ENCODE measurements around the gene LGALS4.
"Not testable (repeated sequence)": the region's sequence is repeated elsewhere in the genome, so short reads cannot be mapped to it uniquely, and the experiment has no call there.

LGALS4 gene

DNA sequence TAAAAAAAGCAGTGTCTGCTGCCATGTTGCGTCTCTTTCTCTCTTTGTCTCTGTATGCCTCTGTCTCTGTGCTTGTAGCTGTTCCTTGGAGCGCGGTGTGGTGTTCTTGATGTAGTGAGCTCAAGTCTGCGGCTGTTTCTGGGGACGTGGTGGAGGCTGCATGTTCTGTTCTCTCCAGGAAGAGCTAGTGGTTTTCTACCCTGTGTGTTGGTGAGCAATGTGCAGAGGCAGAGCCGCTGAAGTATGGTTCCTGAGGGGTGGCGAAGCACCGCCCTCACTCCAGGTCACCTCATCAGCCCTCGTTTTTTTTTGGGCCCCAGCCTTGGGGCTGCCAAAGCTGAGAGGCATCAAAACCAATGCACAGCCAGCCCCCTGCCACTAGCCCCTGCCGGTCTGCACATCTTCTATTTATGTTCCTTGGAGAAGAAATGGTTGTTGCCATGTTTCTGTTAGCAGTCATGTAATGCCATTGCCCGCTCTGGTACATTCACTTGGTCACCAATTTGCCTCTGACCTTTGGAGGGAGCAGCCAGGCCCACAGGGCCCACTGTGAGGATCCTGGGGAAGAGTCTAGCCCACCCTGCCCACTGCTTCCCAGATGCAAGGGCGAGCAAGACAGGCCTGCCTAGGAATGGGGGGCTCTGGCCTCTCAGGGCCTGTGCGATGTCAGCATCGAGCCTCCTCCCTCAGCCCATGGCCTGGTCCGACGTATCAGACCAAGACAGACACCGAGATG, 29.9 kb upstream of the LGALS4 start:
- no peak for DNase-seq (ENCODE audit: low spot score)

DNA sequence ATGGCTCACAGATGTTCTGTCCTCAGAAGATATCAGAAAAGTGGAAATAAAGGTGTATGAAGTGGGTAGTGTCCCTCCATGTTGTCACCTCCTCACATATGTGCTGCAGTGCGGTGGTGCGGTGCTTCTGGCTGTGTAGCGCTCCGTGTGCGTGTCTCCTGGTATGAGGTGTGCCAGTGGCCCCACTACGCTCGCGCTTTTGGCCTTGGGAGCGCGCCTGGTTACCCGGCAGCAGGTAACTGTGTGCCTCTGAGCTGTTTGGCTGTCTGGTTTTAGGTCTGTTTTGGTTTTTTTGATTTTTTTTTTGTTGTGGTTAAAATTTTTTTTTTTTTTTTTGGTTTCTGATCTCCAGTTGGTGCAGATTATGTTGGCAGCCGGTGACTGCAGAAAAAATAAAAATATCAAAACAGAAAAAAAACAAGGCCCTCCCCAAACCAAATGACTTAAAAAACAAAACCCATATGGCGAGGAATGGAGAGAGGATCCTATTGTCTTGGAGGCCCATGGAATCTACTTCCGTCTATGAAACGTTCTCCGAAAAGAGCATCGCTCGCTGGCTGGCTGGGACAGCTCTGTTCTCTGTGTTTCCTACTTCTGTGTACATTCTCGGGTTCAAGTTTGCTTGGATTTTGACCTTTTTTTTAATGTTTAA, 29.2 kb upstream of the LGALS4 start:
- no peak for DNase-seq (ENCODE audit: low spot score)

DNA sequence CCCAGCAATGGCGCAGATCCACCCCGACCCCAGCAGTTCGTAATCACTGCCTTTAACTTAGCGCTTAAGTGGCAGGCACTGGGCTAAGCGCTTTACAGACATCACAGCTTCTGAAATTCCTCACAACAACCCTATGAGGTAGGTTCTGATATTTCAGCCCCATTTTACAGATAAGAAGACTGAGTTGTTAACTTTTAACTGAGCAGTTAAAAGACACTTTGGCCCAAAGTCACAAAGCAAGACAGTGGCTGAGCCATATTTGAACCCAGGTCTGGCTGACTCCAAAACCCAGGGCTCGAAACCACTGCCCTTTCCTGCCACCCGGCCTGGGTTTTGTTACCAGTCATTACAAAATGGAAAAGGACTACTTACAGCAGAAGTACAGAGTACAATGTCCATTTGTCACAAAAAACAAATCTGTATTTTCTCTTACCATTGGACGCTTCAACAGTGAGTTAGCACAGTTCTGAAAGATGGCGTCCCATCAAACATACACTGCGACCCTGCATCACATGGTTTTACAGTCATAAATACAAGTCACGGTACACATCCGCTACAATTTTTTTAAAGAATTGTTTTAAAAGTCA, 28.5 kb upstream of the LGALS4 start:
- no peak for DNase-seq (ENCODE audit: low spot score)

DNA sequence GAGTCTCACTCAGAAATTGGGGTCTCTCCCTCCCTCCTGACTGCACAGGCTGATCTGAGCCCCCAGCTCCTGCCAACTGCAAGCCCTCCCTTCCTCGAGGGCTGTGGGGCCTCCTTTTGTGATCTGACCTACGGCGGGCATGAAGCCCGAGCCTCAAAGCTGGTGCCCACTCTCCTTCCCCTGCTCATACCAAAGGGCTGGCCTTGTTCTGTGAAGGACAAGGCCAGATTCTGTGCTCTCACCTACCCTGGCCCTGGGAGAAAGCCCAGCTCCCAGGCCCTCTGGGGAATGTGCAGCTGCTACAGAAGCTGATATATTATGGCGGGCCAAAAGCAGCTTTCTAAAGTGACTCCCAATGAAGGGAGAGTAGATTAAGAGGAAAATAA, 27.8 kb upstream of the LGALS4 start:
- DNase-seq (ENCODE audit: low spot score), result no peak

DNA sequence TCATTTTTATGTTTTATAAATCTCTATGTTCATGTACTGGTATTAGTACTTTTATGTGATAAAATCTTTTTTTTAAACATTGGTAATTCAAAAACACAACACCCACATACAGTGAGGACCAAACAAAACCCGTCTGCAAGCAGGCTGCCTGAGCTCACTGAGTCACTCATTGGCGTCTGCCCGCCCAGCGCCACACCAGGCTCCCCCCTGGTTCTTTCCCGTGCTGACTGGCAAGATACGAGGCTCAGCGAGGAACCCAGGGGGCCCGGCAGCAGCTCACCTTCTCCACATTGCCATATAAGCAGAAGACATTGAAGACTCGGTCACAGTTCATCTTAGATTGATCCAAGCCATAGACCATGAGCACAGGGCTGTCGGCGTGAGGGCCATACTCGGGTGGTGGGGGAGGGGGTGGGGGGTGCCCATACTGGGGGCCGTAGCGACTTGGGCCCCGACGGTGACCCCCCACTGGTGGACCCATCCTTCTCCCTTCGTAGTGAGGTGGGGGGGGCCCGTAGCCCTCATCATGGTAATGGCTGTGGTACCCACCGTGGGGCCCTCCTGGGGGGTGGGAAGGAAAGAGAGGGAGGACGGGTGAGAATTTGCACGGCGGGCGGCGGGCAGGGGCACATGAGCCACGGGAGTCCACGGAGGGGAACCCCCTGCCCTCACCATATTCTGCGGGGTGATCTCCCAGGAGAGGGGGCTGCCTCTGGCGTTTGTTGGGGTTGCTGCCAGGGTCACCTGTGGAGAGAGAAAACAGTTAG, 27.3 kb upstream of the LGALS4 start:
- DNase-seq (ENCODE audit: low spot score), result no peak

DNA sequence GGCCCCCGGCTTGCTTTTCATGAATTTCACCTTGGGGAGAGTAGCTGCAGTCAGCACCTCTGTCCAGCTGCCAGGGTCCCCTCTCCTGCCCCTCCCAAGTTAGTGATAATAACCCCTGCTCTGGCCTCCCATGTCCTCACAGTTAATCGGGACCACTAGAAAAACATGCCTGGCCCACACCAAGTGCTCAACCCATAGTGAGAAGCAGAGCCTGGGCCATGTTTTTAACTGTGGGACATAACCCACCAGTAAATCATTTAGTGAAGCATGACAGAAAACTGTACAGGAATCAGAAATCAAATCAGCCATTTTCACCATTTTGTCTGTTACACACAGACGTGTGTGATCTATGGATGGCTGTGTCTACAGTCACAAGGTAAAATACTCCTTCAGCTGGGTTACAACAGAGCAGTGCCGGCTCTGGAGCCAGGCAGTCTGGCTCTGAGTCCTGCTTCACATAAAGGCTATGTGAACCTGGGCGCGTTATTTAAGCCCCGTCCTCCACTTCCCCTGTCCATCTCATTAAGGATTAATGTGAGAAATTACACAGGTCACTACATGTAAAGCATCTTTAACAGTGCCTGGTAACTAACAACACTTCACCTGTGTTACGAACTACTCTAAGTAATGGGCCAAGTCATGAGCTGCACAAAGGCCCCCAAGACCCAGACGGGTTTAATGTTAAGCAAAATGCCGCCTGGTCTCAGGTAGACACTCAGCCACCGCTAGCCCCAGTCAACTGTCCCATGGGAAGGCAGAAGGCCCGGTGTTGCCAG, 26.4 kb upstream of the LGALS4 start:
- no peak for DNase-seq (ENCODE audit: low spot score)

DNA sequence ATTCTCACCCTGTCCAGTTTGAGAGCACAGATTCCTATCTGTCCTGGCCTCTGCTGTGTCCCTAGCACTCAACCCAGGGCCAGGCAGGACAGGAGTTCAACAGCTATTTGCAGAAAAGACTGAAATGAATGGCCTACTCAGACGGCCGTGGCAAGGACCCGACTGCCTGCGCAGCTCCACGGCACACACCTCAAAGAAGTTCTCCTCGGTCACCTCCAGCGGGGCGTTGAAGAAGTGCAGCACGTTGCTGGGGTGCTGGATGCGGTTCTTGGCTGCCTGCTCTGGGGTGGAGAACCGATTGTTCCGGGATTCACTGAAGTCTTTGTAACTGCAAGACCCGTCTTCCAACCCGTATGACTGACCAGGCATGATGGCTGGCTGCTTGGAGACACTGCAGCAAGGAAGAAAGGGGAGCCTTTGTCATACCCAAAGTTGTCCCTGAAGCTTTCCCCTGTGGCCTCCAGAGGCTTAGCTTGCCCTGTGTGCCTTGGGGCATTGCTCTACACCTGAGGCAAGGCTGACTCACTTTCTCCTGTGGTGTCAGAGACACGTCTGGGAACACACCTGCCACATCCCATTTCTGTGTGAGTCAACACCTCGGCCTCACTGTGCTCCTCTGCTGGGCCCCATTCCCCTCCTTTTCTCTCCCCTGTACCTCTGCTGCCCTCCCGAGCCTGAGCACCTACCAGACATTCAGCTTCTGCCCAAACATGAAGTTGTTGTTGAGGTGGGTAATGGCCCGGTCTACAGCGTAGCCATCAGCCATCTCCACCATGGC, 25.7 kb upstream of the LGALS4 start:
- no peak for DNase-seq (ENCODE audit: low spot score)

DNA sequence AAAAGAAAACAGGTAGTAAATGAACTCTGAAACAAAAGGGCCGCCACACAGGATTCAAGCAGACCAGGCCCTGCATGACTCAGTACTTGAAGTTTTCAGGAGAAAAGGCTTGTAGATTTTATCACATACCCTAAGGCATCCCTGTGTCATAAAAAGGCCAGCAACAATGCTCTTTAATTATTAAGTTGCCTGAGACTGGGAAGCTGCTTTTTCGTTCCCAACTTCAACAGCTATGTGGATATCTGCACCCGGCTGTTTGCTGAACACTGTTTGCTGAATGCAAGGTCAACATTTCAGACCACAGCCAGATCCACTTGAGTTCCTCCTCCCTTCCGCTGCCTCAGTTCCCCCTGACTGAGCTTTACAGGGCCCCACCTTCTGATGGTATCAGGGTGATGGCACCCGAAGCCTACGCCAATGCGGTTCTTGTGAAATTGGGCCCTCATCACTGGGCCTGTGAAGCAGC, 24.9 kb upstream of the LGALS4 start:
- DNase-seq (ENCODE audit: low spot score), result peak; percentile 14

DNA sequence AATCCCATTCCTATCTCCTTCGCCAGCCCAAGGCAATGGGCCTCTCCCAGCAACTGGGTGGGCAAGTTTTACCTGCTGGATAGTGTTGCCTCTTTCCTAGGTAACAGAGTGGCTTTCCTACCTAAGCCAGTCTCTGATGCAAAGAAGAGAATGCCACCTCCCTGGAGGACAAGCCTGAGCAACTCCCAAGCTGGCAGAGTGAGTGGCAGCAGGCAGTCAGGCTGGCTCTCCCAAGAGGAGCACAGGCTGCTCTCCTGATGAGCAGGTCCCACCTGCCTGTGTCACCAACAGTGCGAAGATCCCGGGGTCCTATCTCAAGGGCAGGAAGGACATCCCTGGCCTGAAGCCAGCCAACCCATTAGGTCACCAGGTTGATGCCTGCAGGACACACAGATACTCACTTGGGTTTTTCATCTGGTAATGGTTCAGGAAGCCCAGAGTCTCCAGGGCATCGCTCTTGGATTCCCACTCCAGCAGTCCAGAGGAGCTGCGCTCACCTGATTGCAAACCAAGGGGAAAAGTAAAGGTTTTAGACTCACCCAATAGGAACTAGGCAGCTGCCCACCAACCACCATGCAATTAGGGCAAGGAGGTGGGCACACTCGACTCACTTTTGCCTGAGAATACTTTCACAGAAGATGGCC, 24.4 kb upstream of the LGALS4 start:
- DNase-seq (ENCODE audit: low spot score), result peak; percentile 2

DNA sequence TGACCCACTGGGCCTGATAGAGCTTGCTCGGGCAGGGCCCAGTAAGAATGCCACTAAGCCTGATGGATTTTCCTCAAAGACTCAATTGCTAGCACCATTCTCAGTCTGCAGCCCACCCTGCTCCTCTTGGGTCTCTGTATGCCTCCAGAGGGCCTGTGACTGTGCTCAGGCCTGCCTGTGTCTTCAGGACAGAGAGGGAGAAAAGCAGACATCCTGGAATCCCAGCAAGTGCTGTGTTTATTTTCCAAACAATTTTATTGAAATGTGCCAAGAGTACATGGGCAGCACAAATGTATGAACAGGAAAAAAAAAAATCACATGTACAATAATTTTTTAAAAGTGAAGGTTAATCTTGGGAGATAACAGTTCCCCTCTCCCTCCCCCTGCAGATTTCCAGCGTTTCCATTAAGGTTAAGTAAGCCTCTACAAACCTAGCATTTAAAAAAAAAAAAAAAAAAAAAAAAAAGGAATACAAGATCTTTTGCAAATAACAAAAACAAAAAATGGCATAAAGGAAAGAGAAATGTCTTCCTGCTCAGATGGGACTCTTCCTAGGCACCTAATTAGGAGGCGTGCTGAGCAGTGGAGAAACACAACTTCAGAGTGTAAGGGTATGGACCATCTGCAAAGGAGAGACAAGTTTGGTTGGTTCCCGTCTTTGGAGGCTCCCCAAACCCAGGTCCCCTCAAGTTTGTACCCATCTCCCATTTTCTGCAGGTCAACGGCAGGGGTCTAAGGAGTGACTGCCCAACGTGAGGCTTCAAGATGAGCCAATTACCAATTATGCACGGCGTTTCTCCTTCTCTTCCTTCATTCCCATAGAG, 23.6 kb upstream of the LGALS4 start:
- DNase-seq (ENCODE audit: low spot score), result no peak

DNA sequence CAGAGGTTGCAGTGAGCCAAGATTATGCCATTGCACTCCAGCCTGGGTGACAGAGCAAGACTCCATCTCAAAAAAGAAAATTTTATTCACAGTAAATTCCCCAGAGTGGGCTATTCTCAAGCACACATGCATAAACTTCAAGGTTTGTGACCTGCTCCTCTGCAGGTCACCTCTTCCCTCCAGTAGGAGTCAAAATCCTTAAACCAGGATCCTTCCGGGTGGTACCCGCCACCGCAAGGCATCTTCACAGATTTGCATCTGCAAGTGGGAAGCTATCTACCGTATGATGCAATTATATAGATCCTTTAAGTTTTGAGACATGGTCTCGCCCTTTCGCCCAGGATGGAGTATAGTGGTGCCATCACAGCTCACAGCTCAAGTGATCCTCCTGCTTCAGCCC, 21.8 kb upstream of the LGALS4 start:
- no peak for DNase-seq (ENCODE audit: low spot score)

DNA sequence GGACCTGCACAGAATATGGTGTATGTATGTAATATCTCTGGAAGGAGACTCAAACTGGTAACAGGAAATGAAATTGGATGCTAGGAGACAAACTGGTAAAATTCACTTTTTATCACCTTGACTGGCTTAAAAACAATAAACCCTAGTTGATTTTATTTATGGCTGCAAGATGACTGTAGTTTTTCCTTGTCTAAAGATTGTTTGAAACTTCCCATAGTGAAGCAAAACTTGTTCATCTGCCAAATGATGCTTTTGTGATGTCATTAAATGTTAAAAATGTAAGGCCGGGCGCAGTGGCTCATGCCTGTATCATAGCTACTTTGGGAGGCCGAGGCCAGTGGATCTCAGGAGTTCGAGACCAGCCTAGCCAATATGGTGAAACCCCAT, 21.4 kb upstream of the LGALS4 start:
- no peak for DNase-seq (ENCODE audit: low spot score)

DNA sequence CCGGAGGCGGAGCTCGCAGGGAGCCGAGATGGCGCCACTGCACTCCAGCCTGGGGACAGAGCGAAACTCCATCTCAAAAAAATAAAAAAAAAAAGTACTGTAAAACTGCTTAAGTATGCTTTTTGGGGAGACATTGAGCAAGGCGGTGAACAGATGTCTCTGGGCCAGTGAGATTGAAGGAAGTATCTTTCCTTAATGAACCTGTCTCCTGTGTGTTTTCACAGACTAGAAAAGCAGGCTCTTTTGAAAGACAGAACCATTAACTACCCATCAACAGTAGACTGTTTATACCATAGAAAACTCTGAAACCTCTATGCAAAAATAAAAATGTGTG, 20.3 kb upstream of the LGALS4 start:
- DNase-seq (ENCODE audit: low spot score), result no peak

DNA sequence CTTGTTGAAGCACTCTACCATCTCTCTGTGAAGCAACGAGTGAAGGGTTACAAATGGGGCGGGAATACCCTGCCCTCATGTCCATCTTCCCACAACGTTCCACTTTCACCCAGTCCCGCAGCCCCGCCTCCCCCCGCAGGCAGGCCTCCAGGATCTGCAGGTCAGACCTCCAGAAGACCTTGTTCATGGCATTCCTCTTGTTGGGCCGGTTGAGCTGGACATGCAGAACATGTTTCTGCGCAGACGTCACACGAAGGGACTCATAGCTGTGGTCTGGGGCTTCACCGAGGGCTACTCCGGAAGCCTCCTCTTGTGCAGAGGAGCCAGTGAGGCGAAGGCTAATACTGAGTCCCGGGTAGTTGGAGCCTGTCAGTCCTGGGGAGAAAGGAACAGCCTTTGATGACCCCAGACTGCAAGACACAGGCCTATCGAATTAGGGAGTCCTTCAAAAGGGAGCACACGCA, 18.4 kb upstream of the LGALS4 start:
- peak; percentile 90 for DNase-seq (ENCODE audit: low spot score)

DNA sequence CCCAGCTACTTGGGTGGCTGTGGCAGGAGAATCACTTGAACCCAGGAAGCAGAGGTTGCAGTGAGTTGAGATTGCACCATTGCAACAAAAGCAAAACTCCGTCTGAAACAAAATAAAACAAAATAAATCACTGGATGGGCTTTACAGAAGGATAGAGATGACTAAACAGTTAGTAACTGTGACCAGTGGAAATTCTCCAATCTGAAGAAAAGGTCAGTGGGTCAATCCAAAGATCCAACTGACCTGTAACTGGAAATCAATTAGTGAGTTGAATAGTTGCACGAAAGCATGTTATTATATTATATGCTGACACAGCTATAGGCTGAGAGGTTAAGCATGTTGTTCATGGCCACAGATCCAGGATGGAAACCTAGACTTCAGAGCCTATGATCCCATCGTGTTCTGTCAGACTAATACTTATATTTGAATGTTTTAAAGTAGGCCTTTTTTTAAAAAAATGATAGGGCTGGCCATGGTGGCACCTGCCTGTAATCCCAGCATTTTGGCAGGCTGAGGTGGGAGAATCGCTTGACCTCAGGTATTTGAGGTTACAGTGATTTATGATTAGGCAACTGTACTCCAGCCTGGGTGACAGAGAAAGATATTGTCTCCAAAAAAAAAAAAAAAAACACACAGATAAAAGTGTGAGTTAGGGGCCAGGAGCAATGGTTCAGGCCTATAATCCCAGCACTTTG, 17.4 kb upstream of the LGALS4 start:
- DNase-seq (ENCODE audit: low spot score), result peak; percentile 57

DNA sequence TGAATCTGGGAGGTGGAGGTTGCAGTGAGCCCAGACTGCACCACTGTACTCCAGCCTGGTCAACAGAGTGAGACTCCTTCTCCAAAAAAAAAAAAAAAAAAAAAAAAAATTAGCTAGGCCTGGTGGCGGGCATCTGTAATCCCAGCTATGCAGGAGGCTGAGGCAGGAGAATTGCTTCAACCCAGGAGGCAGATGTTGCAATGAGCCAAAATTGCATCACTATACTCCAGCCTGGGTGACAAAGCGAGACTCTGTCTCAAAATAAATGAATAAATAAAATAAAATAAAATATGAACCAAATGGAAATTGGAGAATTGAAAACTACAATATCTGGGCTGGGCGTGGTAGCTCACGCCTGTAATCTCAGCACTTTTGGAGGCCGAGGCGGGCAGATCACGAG, 16.5 kb upstream of the LGALS4 start:
- DNase-seq (ENCODE audit: low spot score), result not testable (repeated sequence)

DNA sequence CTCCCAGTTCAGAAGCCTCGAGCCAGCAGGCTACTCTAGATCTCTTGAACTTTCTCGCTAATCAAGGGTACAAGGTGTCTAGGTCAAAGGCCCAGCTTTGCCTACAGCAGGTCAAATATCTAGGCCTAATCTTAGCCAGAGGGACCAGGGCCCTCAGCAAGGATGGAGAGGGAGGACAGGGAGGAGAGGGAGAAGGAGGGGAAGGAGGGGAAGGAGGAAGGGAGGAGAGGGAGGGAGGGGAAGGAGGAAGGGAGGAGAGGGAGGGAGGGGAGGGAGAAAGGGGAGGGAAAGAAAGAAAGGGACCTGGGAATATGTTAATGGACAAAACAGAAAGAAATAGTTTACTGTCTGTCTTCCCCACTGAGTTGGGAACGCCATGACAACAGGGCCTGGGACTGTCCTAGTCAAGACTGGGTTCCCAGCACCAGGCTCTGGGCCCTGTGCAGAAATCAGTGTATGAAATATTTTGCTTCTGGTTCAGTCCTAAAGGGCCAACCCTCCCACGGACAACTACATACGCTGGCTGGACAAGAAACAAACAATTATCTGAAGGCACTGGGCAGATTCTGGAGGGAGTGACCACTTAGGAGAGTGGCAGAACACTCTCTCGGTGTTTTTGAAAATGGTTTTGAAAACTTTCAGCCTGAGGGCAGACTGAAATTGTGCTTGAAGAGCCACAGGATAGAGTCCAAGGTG, 14.3 kb upstream of the LGALS4 start:
- no peak for DNase-seq (ENCODE audit: low spot score)

DNA sequence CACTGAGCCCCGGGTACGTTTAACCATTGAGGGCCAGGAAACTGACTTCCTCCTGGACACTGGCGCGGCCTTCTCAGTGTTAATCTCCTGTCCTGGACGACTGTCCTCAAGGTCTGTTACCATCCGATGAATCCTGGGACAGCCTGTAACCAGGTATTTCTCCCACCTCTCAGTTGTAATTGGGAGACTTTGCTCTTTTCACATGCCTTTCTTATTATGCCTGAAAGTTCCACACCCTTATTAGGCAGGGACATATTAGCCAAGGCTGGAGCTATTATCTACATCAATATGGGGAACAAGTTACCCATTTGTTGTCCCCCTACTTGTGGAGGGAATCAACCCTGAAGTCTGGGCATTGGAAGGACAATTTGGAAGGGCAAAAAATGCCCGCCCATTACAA, 13.2 kb upstream of the LGALS4 start:
- DNase-seq (ENCODE audit: low spot score), result not testable (repeated sequence)
